Measurements from ENCODE around the gene TET2. TPM values are rescaled to one million over a fixed set of nuclear protein-coding genes. Genes with fewer than 3 reads are reported as not detected.

TET2 gene
- polyA plus RNA-seq, 3 donors: 22.6 to 47.1 (median 42.5) TPM

DNA sequence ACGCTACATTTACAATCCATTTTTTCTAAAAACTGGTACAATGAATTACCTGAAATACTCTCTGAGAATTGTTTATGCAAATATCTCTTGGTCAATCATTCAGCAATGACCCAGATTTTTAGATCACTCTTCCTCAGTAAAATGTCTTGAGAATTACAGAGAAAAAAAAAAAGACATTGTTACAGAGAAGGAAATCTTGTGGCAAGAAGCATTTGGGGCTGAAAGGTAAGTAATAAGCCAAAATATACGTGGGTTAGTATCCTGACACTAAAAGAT, 19.6 kb upstream of the TET2 start:
- no peaks in the 10 kb centered on the region for H3K27me3 Mint-ChIP-seq (ENCODE audit: low read depth in 3 of 3)
- TF ChIP-seq, protein P1, sequence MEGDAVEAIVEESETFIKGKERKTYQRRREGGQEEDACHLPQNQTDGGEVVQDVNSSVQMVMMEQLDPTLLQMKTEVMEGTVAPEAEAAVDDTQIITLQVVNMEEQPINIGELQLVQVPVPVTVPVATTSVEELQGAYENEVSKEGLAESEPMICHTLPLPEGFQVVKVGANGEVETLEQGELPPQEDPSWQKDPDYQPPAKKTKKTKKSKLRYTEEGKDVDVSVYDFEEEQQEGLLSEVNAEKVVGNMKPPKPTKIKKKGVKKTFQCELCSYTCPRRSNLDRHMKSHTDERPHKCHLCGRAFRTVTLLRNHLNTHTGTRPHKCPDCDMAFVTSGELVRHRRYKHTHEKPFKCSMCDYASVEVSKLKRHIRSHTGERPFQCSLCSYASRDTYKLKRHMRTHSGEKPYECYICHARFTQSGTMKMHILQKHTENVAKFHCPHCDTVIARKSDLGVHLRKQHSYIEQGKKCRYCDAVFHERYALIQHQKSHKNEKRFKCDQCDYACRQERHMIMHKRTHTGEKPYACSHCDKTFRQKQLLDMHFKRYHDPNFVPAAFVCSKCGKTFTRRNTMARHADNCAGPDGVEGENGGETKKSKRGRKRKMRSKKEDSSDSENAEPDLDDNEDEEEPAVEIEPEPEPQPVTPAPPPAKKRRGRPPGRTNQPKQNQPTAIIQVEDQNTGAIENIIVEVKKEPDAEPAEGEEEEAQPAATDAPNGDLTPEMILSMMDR (IDR thresholded peaks at IDR 0.05): no peak
- H3K9me3 Mint-ChIP-seq: peaks cover 0 to 3% (median 0%) of the 10 kb centered on the region in 7 donors
- Histone ChIP-seq H3K4me1 (ENCODE audit: control insufficient read depth in 1 of 2, insufficient read depth in 2 of 2, low read length in 2 of 2) (peaks cover 37 to 39% of the 10 kb centered on the region in 2 donors), H3K4me2 (replicated peaks; ENCODE audit: extremely low read depth, low read length, poor library complexity, severe bottlenecking) (no peak overlapping the region), H3K9me3 (replicated peaks in 1 of 2; ENCODE audit: control insufficient read depth in 1 of 2, insufficient read depth in 1 of 2, low read length in 2 of 2) (no peaks in the 10 kb centered on the region), H2AFZ (ENCODE audit: insufficient read depth, low read depth, low read length, poor library complexity, severe bottlenecking) (no peak overlapping the region), H3K36me3 (replicated peaks in 1 of 2; ENCODE audit: control insufficient read depth in 1 of 2, insufficient read depth in 2 of 2, low read length in 2 of 2) (no peaks in the 10 kb centered on the region), H3K9ac (ENCODE audit: insufficient read depth, low read length, poor library complexity, severe bottlenecking) (no peak overlapping the region), H4K20me1 (ENCODE audit: insufficient read depth, low read length) (no peaks in the 10 kb centered on the region), H3K27ac (ENCODE audit: low read depth in 1 of 2, low read length in 2 of 2) (no peak overlapping the region), H3K79me2 (ENCODE audit: insufficient read depth, low read length) (no peaks in the 10 kb centered on the region), H3K4me3 (replicated peaks in 1 of 3; ENCODE audit: low read depth in 2 of 3, low read length in 3 of 3) (no peak overlapping the region), H3K27me3 (ENCODE audit: control insufficient read depth in 2 of 2, insufficient read depth in 2 of 2, low read length in 2 of 2) (no peaks in the 10 kb centered on the region)
- intact Hi-C loops (cut with micrococcal nuclease): no loop called here
- H3K36me3 Mint-ChIP-seq: no peaks in the 10 kb centered on the region
- DNase-seq: no peak
- H3K4me3 Mint-ChIP-seq: no peak overlapping the region
- H3K4me1 Mint-ChIP-seq: peaks cover 37% of the 10 kb centered on the region
- no peak overlapping the region for H3K27ac Mint-ChIP-seq
- no CpG with 5 or more reads among the region's 2 CpGs for WGBS (ENCODE audit: insufficient coverage)

DNA sequence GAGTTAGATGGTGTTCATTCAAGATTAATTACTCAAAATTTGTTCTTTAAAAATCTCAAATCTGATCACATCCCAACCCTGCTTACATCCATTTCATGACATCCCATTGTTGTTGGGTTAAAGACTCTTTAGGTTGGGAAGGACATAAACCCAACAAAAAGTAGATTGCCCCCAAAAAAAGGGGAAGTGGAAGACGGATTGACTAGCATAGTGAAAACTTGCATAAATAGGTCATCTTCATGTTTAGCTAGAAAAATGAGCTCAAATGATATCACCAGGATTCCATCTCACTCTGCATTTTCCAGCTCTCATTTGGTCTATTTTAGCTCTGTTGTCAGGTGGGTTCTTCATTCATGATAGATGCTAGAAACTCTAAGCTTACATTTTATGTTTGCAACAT, 18.5 kb upstream of the TET2 start:
- Mint-ChIP-seq H3K27ac (peak overlapping the region in 1 of 7 donors; percentile 58), H3K27me3 (ENCODE audit: low read depth in 3 of 3) (no peaks in the 10 kb centered on the region), H3K4me1 (peaks cover 37% of the 10 kb centered on the region), H3K36me3 (no peaks in the 10 kb centered on the region), H3K4me3 (no peak overlapping the region), H3K9me3 (peaks cover 0 to 3% (median 0%) of the 10 kb centered on the region in 7 donors)
- WGBS (ENCODE audit: insufficient coverage): no CpG with 5 or more reads among the region's 1 CpG
- no peak overlapping the region for H3K4me3 ChIP-seq (replicated peaks in 1 of 3; ENCODE audit: low read depth in 2 of 3, low read length in 3 of 3)
- no peaks in the 10 kb centered on the region for H4K20me1 ChIP-seq (ENCODE audit: insufficient read depth, low read length)
- no peaks in the 10 kb centered on the region for H3K79me2 ChIP-seq (ENCODE audit: insufficient read depth, low read length)
- H3K27ac ChIP-seq (ENCODE audit: low read depth in 1 of 2, low read length in 2 of 2): no peak overlapping the region
- no peak overlapping the region for H2AFZ ChIP-seq (ENCODE audit: insufficient read depth, low read depth, low read length, poor library complexity, severe bottlenecking)
- H3K27me3 ChIP-seq (ENCODE audit: control insufficient read depth in 2 of 2, insufficient read depth in 2 of 2, low read length in 2 of 2): no peaks in the 10 kb centered on the region
- no peaks in the 10 kb centered on the region for H3K36me3 ChIP-seq (replicated peaks in 1 of 2; ENCODE audit: control insufficient read depth in 1 of 2, insufficient read depth in 2 of 2, low read length in 2 of 2)
- H3K9me3 ChIP-seq (replicated peaks in 1 of 2; ENCODE audit: control insufficient read depth in 1 of 2, insufficient read depth in 1 of 2, low read length in 2 of 2): no peaks in the 10 kb centered on the region
- intact Hi-C loops (cut with micrococcal nuclease): no loop called here
- no peak overlapping the region for H3K9ac ChIP-seq (ENCODE audit: insufficient read depth, low read length, poor library complexity, severe bottlenecking)
- peak in 2 of 3 donors; percentile 37 to 47 for DNase-seq
- TF ChIP-seq, protein P1 (IDR thresholded peaks at IDR 0.05): no peak
- H3K4me2 ChIP-seq (replicated peaks; ENCODE audit: extremely low read depth, low read length, poor library complexity, severe bottlenecking): no peak overlapping the region
- peaks cover 37 to 39% of the 10 kb centered on the region in 2 donors for H3K4me1 ChIP-seq (ENCODE audit: control insufficient read depth in 1 of 2, insufficient read depth in 2 of 2, low read length in 2 of 2)

Measured in CD14-positive monocyte (primary cell).